GM23338 (cell line): ENCODE results near the gene LNX1. TPM values are rescaled to one million over a fixed set of nuclear protein-coding genes. Genes with fewer than 3 reads are reported as not detected.

Experiments used
- ATAC-seq: fragments of 200-7000 bp; cut with Tn5 transposase; 3 replicates; pipeline ENCODE4 v1.9.1; 2020
- DNase-seq: peaks from one replicate; pipeline ENCODE4 v3.0.0-alpha.2; 2015; ENCODE audit warnings: low spot score
- H2AFZ ChIP-seq: fragments of 200-600 bp; sonication (generic); 2 replicates; pipeline ENCODE4 v1.8.0; 2016; ENCODE audit warnings: antibody characterized with exemption, mild to moderate bottlenecking, moderate library complexity
- H3F3A ChIP-seq: fragments of 200-600 bp; sonication (generic); replicated peaks from 2 replicates; pipeline ENCODE4 v1.8.0; 2017; ENCODE audit warnings: antibody characterized with exemption, mixed run types, low read depth
- H3K27ac ChIP-seq: fragments of 200-600 bp; sonication (generic); 2 replicates; pipeline ENCODE4 v1.6.1; 2016; ENCODE audit warnings: low read depth
- H3K27me3 ChIP-seq: fragments of 200-600 bp; sonication (generic); 2 replicates; pipeline ENCODE4 v1.8.0; 2016; ENCODE audit warnings: mild to moderate bottlenecking, mixed run types, moderate library complexity; ENCODE audit not compliant: insufficient read depth
- H3K36me3 ChIP-seq: fragments of 200-600 bp; sonication (generic); 2 replicates; pipeline ENCODE4 v1.8.0; 2016; ENCODE audit warnings: mild to moderate bottlenecking; ENCODE audit not compliant: insufficient read depth
- H3K4me1 ChIP-seq: fragments of 200-600 bp; sonication (generic); 2 replicates; pipeline ENCODE4 v1.8.0; 2016; ENCODE audit warnings: mild to moderate bottlenecking, moderate library complexity; ENCODE audit not compliant: insufficient read depth
- H3K4me2 ChIP-seq: fragments of 200-600 bp; sonication (generic); 2 replicates; pipeline ENCODE4 v1.7.1; 2017; ENCODE audit warnings: mixed run types
- H3K4me3 ChIP-seq: fragments of 200-600 bp; sonication (generic); 2 replicates; pipeline ENCODE4 v1.6.1; 2016; ENCODE audit warnings: mixed run types
- H3K79me2 ChIP-seq: fragments of 200-600 bp; sonication (generic); replicated peaks from 2 replicates; pipeline ENCODE4 v1.8.0; 2017; ENCODE audit warnings: mild to moderate bottlenecking; ENCODE audit not compliant: insufficient read depth
- H3K9me2 ChIP-seq: fragments of 200-600 bp; sonication (generic); 2 replicates; pipeline ENCODE4 v1.8.0; 2017; ENCODE audit not compliant: insufficient read depth
- H4K20me1 ChIP-seq: fragments of 200-600 bp; sonication (generic); replicated peaks from 2 replicates; pipeline ENCODE4 v1.8.0; 2017; ENCODE audit warnings: mild to moderate bottlenecking; ENCODE audit not compliant: insufficient read depth
- H3K27ac Mint-ChIP-seq: 2 replicates; pipeline ENCODE4 v1.8.0; 2020; ENCODE audit warnings: inconsistent platforms, mild to moderate bottlenecking, moderate library complexity, mixed read lengths
- H3K27me3 Mint-ChIP-seq: 3 replicates; pipeline ENCODE4 v1.8.0; 2022; ENCODE audit warnings: low read depth, mild to moderate bottlenecking, moderate library complexity, mixed read lengths, inconsistent platforms; ENCODE audit not compliant: insufficient read depth, poor library complexity
- H3K36me3 Mint-ChIP-seq: 3 replicates; pipeline ENCODE4 v1.8.0; 2021; ENCODE audit warnings: low read depth, mild to moderate bottlenecking, inconsistent platforms, moderate library complexity, mixed read lengths
- H3K4me1 Mint-ChIP-seq: 3 replicates; pipeline ENCODE4 v1.8.0; 2020; ENCODE audit warnings: mild to moderate bottlenecking, inconsistent platforms, mixed read lengths
- H3K4me3 Mint-ChIP-seq: 3 replicates; pipeline ENCODE4 v1.8.0; 2021; ENCODE audit warnings: moderate library complexity, mild to moderate bottlenecking, inconsistent platforms, mixed read lengths
- H3K9me3 Mint-ChIP-seq: 3 replicates; pipeline ENCODE4 v1.8.0; 2020; ENCODE audit warnings: moderate library complexity, mild to moderate bottlenecking, inconsistent platforms, mixed read lengths
- CREB1 ChIP-seq: fragments of 250-450 bp; sonication (Bioruptor Pico); IDR thresholded peaks from 2 replicates; pipeline ENCODE4 v1.5.0; 2020; ENCODE audit warnings: low read depth, mild to moderate bottlenecking, moderate library complexity
- EZH2 ChIP-seq: fragments of 200-600 bp; sonication (generic); IDR thresholded peaks from one replicate; pipeline ENCODE4 v1.8.0; 2017; ENCODE audit warnings: antibody characterized with exemption, mild to moderate bottlenecking, low read depth; ENCODE audit not compliant: unreplicated experiment
- EZH2phosphoT487 ChIP-seq: fragments of 200-600 bp; sonication (generic); IDR thresholded peaks from one replicate; pipeline ENCODE4 v1.8.1; 2018; ENCODE audit warnings: antibody characterized with exemption; ENCODE audit not compliant: unreplicated experiment
- JUNB ChIP-seq: IDR thresholded peaks from one replicate; pipeline ENCODE4 v1.6.1; 2016; ENCODE audit warnings: antibody characterized with exemption; ENCODE audit not compliant: unreplicated experiment
- NANOG ChIP-seq: IDR thresholded peaks from 2 replicates; pipeline ENCODE4 v1.6.1; 2016; ENCODE audit warnings: antibody characterized with exemption, borderline replicate concordance
- POLR2AphosphoS5 ChIP-seq: IDR thresholded peaks from 2 replicates; pipeline ENCODE4 v1.6.1; 2016; ENCODE audit warnings: antibody characterized with exemption, low read depth
- STAT1 ChIP-seq: IDR thresholded peaks from one replicate; pipeline ENCODE4 v1.6.1; 2016; ENCODE audit warnings: antibody characterized with exemption; ENCODE audit not compliant: unreplicated experiment
- ZNF114 ChIP-seq: fragments of 250-450 bp; sonication (Bioruptor Pico); IDR thresholded peaks from 2 replicates; pipeline ENCODE4 v1.5.0; 2020; ENCODE audit warnings: mild to moderate bottlenecking, moderate library complexity
- ZNF331 ChIP-seq: fragments of 250-450 bp; sonication (Bioruptor Pico); IDR thresholded peaks from 2 replicates; pipeline ENCODE4 v1.5.0; 2020; ENCODE audit warnings: low read depth, mild to moderate bottlenecking, moderate library complexity
- polyA plus RNA-seq: library from polyadenylated mRNA; unstranded; fragments of >200 nt; fragmentation: Nextera tagmentation; extraction: Ambion mirVana; gene quantifications from 2 replicates; pipeline ENCODE4 v1.2.1, GENCODE V29; 2016
- total RNA-seq: library from RNA; depleted of rRNA; stranded (reverse); fragments of >200 nt; shearing (Covaris generic); gene quantifications from 2 replicates; pipeline ENCODE4 v1.2.3, GENCODE V29; 2014
- TF ChIP-seq, protein P1 (sequence below), 2 experiments: fragments of 200-600 bp in 1 of 2; sonication (generic) in 1 of 2; conservative IDR thresholded peaks; 2 replicates each; pipeline versions ENCODE4 v1.5.1 to v1.6.1; 2016 to 2017; ENCODE audit warnings: antibody characterized with exemption in 2 of 2, low read depth in 2 of 2, mild to moderate bottlenecking in 2 of 2, moderate library complexity in 1 of 2
- TF ChIP-seq, protein P2 (sequence below): IDR thresholded peaks from 2 replicates; pipeline ENCODE4 v1.6.1; 2016; ENCODE audit warnings: antibody characterized with exemption
- TF ChIP-seq, protein P3 (sequence below): IDR thresholded peaks from one replicate; pipeline ENCODE4 v1.6.1; 2018; ENCODE audit warnings: antibody characterized with exemption; ENCODE audit not compliant: unreplicated experiment

Gene LNX1
- total and polyA plus RNA-seq, 2 experiments from 2014 or later: 5.4 to 6.4 TPM

DNA sequence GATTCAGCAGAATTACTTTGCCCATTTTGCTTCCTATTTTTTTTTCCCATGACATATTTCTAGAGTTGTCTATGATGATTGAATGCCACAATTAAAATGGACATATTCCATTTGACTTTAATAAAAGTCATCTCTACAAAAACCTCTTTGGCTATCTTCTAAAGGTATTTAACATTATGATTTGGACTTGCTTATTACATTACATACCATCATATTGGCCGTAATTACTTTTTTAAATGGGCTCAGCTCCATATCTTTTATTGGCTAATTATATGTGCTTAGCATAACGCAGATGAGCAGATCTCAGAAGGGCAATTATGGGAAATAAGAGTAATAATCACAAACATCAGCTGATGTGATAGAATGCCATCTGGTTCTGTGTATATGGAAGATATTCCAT, 4.5 kb upstream of the LNX1 start (continued):
- TF ChIP-seq, protein P1, sequence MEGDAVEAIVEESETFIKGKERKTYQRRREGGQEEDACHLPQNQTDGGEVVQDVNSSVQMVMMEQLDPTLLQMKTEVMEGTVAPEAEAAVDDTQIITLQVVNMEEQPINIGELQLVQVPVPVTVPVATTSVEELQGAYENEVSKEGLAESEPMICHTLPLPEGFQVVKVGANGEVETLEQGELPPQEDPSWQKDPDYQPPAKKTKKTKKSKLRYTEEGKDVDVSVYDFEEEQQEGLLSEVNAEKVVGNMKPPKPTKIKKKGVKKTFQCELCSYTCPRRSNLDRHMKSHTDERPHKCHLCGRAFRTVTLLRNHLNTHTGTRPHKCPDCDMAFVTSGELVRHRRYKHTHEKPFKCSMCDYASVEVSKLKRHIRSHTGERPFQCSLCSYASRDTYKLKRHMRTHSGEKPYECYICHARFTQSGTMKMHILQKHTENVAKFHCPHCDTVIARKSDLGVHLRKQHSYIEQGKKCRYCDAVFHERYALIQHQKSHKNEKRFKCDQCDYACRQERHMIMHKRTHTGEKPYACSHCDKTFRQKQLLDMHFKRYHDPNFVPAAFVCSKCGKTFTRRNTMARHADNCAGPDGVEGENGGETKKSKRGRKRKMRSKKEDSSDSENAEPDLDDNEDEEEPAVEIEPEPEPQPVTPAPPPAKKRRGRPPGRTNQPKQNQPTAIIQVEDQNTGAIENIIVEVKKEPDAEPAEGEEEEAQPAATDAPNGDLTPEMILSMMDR (conservative IDR thresholded peaks at IDR 0.05; ENCODE audit: low read depth in 2 of 2): no peak

DNA sequence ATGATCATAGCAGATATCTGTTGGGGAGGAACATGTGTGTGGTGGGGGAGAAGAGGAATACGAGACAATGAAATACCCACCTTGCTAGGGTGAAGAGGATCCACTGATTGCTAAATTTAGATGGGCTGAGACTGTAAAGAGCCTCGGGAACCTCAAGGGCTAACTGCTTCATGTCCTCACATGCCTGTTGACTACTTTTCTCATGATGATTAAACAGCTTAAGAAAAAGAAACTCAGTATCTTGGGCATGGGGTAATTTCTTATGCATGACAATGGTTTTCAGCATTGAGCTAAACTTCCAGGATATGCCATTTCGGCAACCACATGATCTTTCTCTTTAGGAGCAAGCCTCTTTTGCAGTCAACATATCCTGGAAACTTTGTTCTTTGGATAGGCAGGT, 3.9 kb upstream of the LNX1 start:
- Histone ChIP-seq H3F3A (no peaks in the 10 kb centered on the region), H3K9me2 (peaks cover 10% of the 10 kb centered on the region; the same call in 1 of the 2 replicates), H3K4me1 (peaks cover 24% of the 10 kb centered on the region), H2AFZ (no peak overlapping the region), H3K27ac (no peak overlapping the region), H3K36me3 (no peaks in the 10 kb centered on the region), H3K4me2 (no peak overlapping the region), H3K27me3 (no peaks in the 10 kb centered on the region), H3K79me2 (no peaks in the 10 kb centered on the region), H4K20me1 (no peaks in the 10 kb centered on the region), H3K4me3 (no peak overlapping the region)
- no peaks in the 10 kb centered on the region for H3K36me3 Mint-ChIP-seq
- ATAC-seq: no peak
- no peaks in the 10 kb centered on the region; the same call in 2 of the 3 replicates for H3K9me3 Mint-ChIP-seq
- H3K27ac Mint-ChIP-seq: peak overlapping the region; percentile 14; the same call in 1 of the 2 replicates
- peaks cover 65% of the 10 kb centered on the region for H3K4me1 Mint-ChIP-seq
- TF ChIP-seq JUNB (no peak), EZH2phosphoT487 (no peak), ZNF114 (CRISPR knock-in tag) (no peak), STAT1 (no peak)
- no peak overlapping the region for H3K4me3 Mint-ChIP-seq
- peak; percentile 15 for DNase-seq
- H3K27me3 Mint-ChIP-seq: peaks cover 6% of the 10 kb centered on the region

DNA sequence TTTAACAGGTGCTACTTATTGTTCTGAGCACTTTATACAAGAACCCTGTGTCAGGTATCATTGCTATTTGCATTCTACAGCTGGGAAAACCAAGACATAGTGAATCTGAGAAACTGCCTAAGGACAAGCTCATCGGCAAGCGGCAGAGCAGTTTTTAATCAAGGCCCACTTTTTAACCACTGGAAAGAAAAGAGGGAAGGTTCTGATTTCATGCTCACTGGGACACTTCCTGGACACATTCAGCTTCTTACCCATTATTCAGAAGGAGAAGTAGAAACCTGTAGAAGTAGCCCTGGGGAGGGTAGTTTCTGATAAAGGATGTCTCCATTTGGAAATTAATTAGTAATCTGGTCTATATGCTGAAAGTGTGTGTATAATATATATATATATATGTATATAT, 2.5 kb upstream of the LNX1 start:
- peak overlapping the region; percentile 60; the same call in 1 of the 2 replicates for H3K4me3 ChIP-seq
- H3K4me1 ChIP-seq: peaks cover 29% of the 10 kb centered on the region
- DNase-seq (no peak), ATAC-seq (no peak)
- no peak overlapping the region for H3K27ac Mint-ChIP-seq
- H2AFZ ChIP-seq: no peak overlapping the region
- no peaks in the 10 kb centered on the region for H4K20me1 ChIP-seq
- H3K36me3 Mint-ChIP-seq: no peaks in the 10 kb centered on the region
- H3K9me3 Mint-ChIP-seq: no peaks in the 10 kb centered on the region; the same call in 2 of the 3 replicates
- peaks cover 10% of the 10 kb centered on the region; the same call in 1 of the 2 replicates for H3K9me2 ChIP-seq
- no peaks in the 10 kb centered on the region for H3F3A ChIP-seq
- peak overlapping the region; percentile 82 for H3K27ac ChIP-seq
- H3K36me3 ChIP-seq: no peaks in the 10 kb centered on the region
- H3K79me2 ChIP-seq: no peaks in the 10 kb centered on the region
- no peak overlapping the region; the same call in 2 of the 3 replicates for H3K4me3 Mint-ChIP-seq
- peak overlapping the region; percentile 84 for H3K4me2 ChIP-seq
- H3K27me3 ChIP-seq: no peaks in the 10 kb centered on the region
- TF ChIP-seq EZH2phosphoT487: no peak
- no peak for TF ChIP-seq CREB1 (CRISPR knock-in tag)
- TF ChIP-seq STAT1: no peak
- TF ChIP-seq, protein P2, sequence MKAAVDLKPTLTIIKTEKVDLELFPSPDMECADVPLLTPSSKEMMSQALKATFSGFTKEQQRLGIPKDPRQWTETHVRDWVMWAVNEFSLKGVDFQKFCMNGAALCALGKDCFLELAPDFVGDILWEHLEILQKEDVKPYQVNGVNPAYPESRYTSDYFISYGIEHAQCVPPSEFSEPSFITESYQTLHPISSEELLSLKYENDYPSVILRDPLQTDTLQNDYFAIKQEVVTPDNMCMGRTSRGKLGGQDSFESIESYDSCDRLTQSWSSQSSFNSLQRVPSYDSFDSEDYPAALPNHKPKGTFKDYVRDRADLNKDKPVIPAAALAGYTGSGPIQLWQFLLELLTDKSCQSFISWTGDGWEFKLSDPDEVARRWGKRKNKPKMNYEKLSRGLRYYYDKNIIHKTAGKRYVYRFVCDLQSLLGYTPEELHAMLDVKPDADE: no peak
- no peak for TF ChIP-seq EZH2
- TF ChIP-seq, protein P1 (conservative IDR thresholded peaks at IDR 0.05; ENCODE audit: low read depth in 2 of 2): no peak
- TF ChIP-seq, protein P3, sequence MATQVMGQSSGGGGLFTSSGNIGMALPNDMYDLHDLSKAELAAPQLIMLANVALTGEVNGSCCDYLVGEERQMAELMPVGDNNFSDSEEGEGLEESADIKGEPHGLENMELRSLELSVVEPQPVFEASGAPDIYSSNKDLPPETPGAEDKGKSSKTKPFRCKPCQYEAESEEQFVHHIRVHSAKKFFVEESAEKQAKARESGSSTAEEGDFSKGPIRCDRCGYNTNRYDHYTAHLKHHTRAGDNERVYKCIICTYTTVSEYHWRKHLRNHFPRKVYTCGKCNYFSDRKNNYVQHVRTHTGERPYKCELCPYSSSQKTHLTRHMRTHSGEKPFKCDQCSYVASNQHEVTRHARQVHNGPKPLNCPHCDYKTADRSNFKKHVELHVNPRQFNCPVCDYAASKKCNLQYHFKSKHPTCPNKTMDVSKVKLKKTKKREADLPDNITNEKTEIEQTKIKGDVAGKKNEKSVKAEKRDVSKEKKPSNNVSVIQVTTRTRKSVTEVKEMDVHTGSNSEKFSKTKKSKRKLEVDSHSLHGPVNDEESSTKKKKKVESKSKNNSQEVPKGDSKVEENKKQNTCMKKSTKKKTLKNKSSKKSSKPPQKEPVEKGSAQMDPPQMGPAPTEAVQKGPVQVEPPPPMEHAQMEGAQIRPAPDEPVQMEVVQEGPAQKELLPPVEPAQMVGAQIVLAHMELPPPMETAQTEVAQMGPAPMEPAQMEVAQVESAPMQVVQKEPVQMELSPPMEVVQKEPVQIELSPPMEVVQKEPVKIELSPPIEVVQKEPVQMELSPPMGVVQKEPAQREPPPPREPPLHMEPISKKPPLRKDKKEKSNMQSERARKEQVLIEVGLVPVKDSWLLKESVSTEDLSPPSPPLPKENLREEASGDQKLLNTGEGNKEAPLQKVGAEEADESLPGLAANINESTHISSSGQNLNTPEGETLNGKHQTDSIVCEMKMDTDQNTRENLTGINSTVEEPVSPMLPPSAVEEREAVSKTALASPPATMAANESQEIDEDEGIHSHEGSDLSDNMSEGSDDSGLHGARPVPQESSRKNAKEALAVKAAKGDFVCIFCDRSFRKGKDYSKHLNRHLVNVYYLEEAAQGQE: no peak
- TF ChIP-seq ZNF114 (CRISPR knock-in tag): no peak
- no peak for TF ChIP-seq NANOG
- TF ChIP-seq ZNF331 (CRISPR knock-in tag): no peak
- TF ChIP-seq POLR2AphosphoS5: no peak
- peaks cover 70% of the 10 kb centered on the region for H3K4me1 Mint-ChIP-seq
- peaks cover 6% of the 10 kb centered on the region for H3K27me3 Mint-ChIP-seq
